ENCODE measurements around the gene NDST4. TPM values are rescaled to one million over a fixed set of nuclear protein-coding genes. Genes with fewer than 3 reads are reported as not detected.
A peak's percentile ranks its signal among the peaks of the same experiment; 100 is the strongest.

Gene NDST4
- total RNA-seq, 1 experiment from 2014 or later, result not detected

- TF ChIP-seq CTCF (conservative IDR thresholded peaks at IDR 0.05), result no peak
- no CpG with 5 or more reads among the region's 4 CpGs for WGBS (ENCODE audit: extremely low coverage, insufficient read length, low lambda C conversion rate)
- no peak overlapping the region for H3K18ac ChIP-seq (ENCODE audit: insufficient read length, low read depth, low read length)
- H2AK5ac ChIP-seq (ENCODE audit: insufficient read length, low read length), result no peak overlapping the region
- H3K9me3 ChIP-seq (ENCODE audit: control insufficient read depth, low read depth, low read length), result no peaks in the 10 kb centered on the region
- no peak overlapping the region for H4K8ac ChIP-seq (replicated peaks; ENCODE audit: insufficient read length, low read depth, low read length)
- H4K5ac ChIP-seq (ENCODE audit: insufficient read length, low read depth, low read length), result no peak overlapping the region
- H3K14ac ChIP-seq (ENCODE audit: insufficient read depth, low read length), result no peak overlapping the region
- H4K20me1 ChIP-seq (ENCODE audit: control insufficient read depth, insufficient read depth, insufficient read length), result no peaks in the 10 kb centered on the region
- Mint-ChIP-seq H3K27me3 (ENCODE audit: low read depth) (no peaks in the 10 kb centered on the region), H3K27ac (0 out of 7 replicates have a peak overlapping the region, but pooled peaks of 1 of the 3 experiments have one; percentile 20), H3K4me1 (peaks cover 3% of the 10 kb centered on the region in 2 experiments; a peak in 2 of 4 replicates), H3K36me3 (ENCODE audit: insufficient read depth in 1 of 3, low read depth in 3 of 3) (no peaks in the 10 kb centered on the region), H3K9me3 (no peaks in the 10 kb centered on the region), H3K4me3 (no peak overlapping the region)
- H3K23ac ChIP-seq (ENCODE audit: insufficient read length, low read depth, low read length), result no peak overlapping the region
- H3K27me3 ChIP-seq (ENCODE audit: insufficient read depth, low read length), result no peaks in the 10 kb centered on the region
- H3K27ac ChIP-seq (ENCODE audit: insufficient read length, low read depth, low read length), result no peak overlapping the region
- no peaks in the 10 kb centered on the region for H3K79me2 ChIP-seq (ENCODE audit: insufficient read depth, low read length)
- H3K23me2 ChIP-seq (ENCODE audit: insufficient read length, low read depth, low read length, poor library complexity, severe bottlenecking), result no peaks in the 10 kb centered on the region
- H2BK15ac ChIP-seq (ENCODE audit: low read depth, low read length), result no peak overlapping the region
- no peaks in the 10 kb centered on the region for H3K4me1 ChIP-seq (ENCODE audit: insufficient read depth, low read length)
- no peak overlapping the region for H3K56ac ChIP-seq (ENCODE audit: insufficient read length, low read depth, low read length)
- no peak overlapping the region for H3T11ph ChIP-seq (ENCODE audit: low read length)
- no peak overlapping the region for H2BK120ac ChIP-seq (ENCODE audit: low read depth, low read length, poor library complexity, severe bottlenecking)
- no peak overlapping the region for H3K4ac ChIP-seq (ENCODE audit: low read depth, low read length)
- H2AFZ ChIP-seq (ENCODE audit: low read length), result no peak overlapping the region
- H3K9ac ChIP-seq (ENCODE audit: extremely low read depth, insufficient read length, low read length), result no peak overlapping the region
- no peak overlapping the region for H2BK20ac ChIP-seq (ENCODE audit: low read depth, low read length, poor library complexity, severe bottlenecking)
- H4K91ac ChIP-seq (ENCODE audit: insufficient read length, low read depth, low read length), result no peak overlapping the region
- H2BK5ac ChIP-seq (ENCODE audit: insufficient read length, low read length), result no peak overlapping the region
- no peaks in the 10 kb centered on the region for H3K79me1 ChIP-seq (ENCODE audit: insufficient read depth, low read depth, low read length, poor library complexity, severe bottlenecking)
- H3K4me2 ChIP-seq (ENCODE audit: insufficient read depth, insufficient read length, low read length), result no peak overlapping the region
- no peak overlapping the region for H2BK12ac ChIP-seq (ENCODE audit: insufficient read length, low read depth, low read length)
- DNase-seq, result no peak
Observed at GRCh38 chr4:114811564-114812301, 301.7 kb downstream of the NDST4 start.

All from H9 (cell line).